Endothelial cell of umbilical vein (primary cell): Measurements from ENCODE around the gene SLC16A4. TPM values are rescaled to one million over a fixed set of nuclear protein-coding genes. Genes with fewer than 3 reads are reported as not detected.

ENCODE experiments used
- BruUV-seq: library from RNA; stranded (reverse); fragments of 400-500 nt; replicated peaks from 2 replicates; lab custom pipeline; 2021; lab: Mats Ljungman, UMichigan
- CTCF ChIA-PET: fragments of 300-600, 350-600 bp; sonication (Branson Sonifier 250); formaldehyde crosslinking; loops from one replicate; lab custom pipeline; 2021; ENCODE audit warnings: antibody characterized with exemption, inconsistent platforms; lab: Charles Lee
- POLR2A ChIA-PET: fragments of 300-600, 350-600 bp; sonication (Branson Sonifier 250); formaldehyde crosslinking; loops from one replicate; lab custom pipeline; 2021; ENCODE audit warnings: antibody characterized with exemption, inconsistent platforms; lab: Charles Lee
- DNase-seq: peaks from one replicate; pipeline ENCODE4 v3.0.0-alpha.2; 2011; ENCODE audit warnings: low read depth, low spot score
- FAIRE-seq: peaks from 2 replicates; lab custom pipeline; 2011; peaks lifted over from hg19 to GRCh38; lab: Jason Lieb, UNC
- H2AFZ ChIP-seq: 2 replicates; pipeline ENCODE4 v1.6.0; 2012; ENCODE audit warnings: low read depth, low read length, control low read depth, inconsistent platforms
- H3K27ac ChIP-seq: 2 replicates; pipeline ENCODE4 v1.5.1; 2011; ENCODE audit warnings: low read depth, mild to moderate bottlenecking, control low read depth, low read length, moderate library complexity; ENCODE audit not compliant: insufficient read depth
- H3K27me3 ChIP-seq, 2 experiments: 2 replicates each; pipeline versions ENCODE4 v1.6.0 to v1.6.1; 2011; ENCODE audit warnings: low read length in 2 of 2, mixed read lengths in 1 of 2; ENCODE audit not compliant: control insufficient read depth in 2 of 2, insufficient read depth in 2 of 2
- H3K36me3 ChIP-seq, 2 experiments: 2 replicates in 1 of 2; 3 replicates in 1 of 2; pipeline ENCODE4 v1.5.1; 2011; ENCODE audit warnings: low read length in 2 of 2, mild to moderate bottlenecking in 1 of 2, moderate library complexity in 1 of 2; ENCODE audit not compliant: control insufficient read depth in 2 of 2, insufficient read depth in 2 of 2; ENCODE audit errors: extremely low read depth in 1 of 2
- H3K4me1 ChIP-seq: 3 replicates; pipeline ENCODE4 v1.5.1; 2011; ENCODE audit warnings: mild to moderate bottlenecking, low read length; ENCODE audit not compliant: control insufficient read depth, insufficient read depth; ENCODE audit errors: extremely low read depth
- H3K4me2 ChIP-seq: 2 replicates; pipeline ENCODE4 v1.6.1; 2011; ENCODE audit warnings: low read length, control low read depth, mixed read lengths; ENCODE audit not compliant: insufficient read depth
- H3K4me3 ChIP-seq, 3 experiments: fragments of 200-600 bp in 1 of 3; sonication (generic), shearing (Covaris generic) in 1 of 3; replicated peaks in 1 of 3; 2 replicates each; pipeline ENCODE4 v1.5.1; 2011 to 2016; ENCODE audit warnings: control low read depth in 3 of 3, low read length in 3 of 3, mild to moderate bottlenecking in 2 of 3, inconsistent platforms in 1 of 3, low read depth in 1 of 3, moderate library complexity in 1 of 3; ENCODE audit not compliant: insufficient read depth in 1 of 3
- H3K79me2 ChIP-seq: 2 replicates; pipeline ENCODE4 v1.6.0; 2012; ENCODE audit warnings: low read length, inconsistent platforms; ENCODE audit not compliant: control insufficient read depth, insufficient read depth
- H3K9ac ChIP-seq: replicated peaks from 2 replicates; pipeline ENCODE3; 2011; ENCODE audit warnings: low read length, control low read depth; ENCODE audit not compliant: insufficient read depth; ENCODE audit errors: extremely low read depth
- H3K9me1 ChIP-seq: replicated peaks from 3 replicates; pipeline ENCODE4 v1.6.0; 2011; ENCODE audit warnings: mild to moderate bottlenecking, low read length; ENCODE audit not compliant: control insufficient read depth, insufficient read depth; ENCODE audit errors: extremely low read depth
- H3K9me3 ChIP-seq: replicated peaks from 2 replicates; pipeline ENCODE4 v1.5.1; 2012; ENCODE audit warnings: low read length, inconsistent platforms; ENCODE audit not compliant: control insufficient read depth, insufficient read depth
- H4K20me1 ChIP-seq: replicated peaks from 2 replicates; pipeline ENCODE3; 2011; ENCODE audit warnings: mild to moderate bottlenecking, low read length; ENCODE audit not compliant: control insufficient read depth, insufficient read depth; ENCODE audit errors: extremely low read depth
- EZH2 ChIP-seq: IDR thresholded peaks from 2 replicates; pipeline ENCODE4 v1.6.1; 2012; ENCODE audit warnings: borderline replicate concordance, low read depth, mild to moderate bottlenecking, moderate library complexity, low read length, inconsistent platforms; ENCODE audit not compliant: severe bottlenecking
- FOS ChIP-seq: IDR thresholded peaks from 2 replicates; pipeline ENCODE4 v1.6.1; 2011; ENCODE audit warnings: mild to moderate bottlenecking, low read length, moderate library complexity, borderline replicate concordance; ENCODE audit not compliant: insufficient read depth
- GATA2 ChIP-seq: IDR thresholded peaks from 2 replicates; pipeline ENCODE4 v1.7.0; 2011; ENCODE audit warnings: low read depth, mild to moderate bottlenecking, moderate library complexity, mixed read lengths, low read length; ENCODE audit not compliant: insufficient read length, insufficient read depth
- JUN ChIP-seq: IDR thresholded peaks from 2 replicates; pipeline ENCODE4 v1.6.1; 2011; ENCODE audit warnings: borderline replicate concordance, low read depth; ENCODE audit not compliant: insufficient read length, insufficient read depth
- MYC ChIP-seq: IDR thresholded peaks from one replicate; pipeline ENCODE4 v1.6.1; 2011; ENCODE audit warnings: mild to moderate bottlenecking, low read depth, low read length
- POLR2A ChIP-seq: IDR thresholded peaks from 2 replicates; pipeline ENCODE4 v1.6.1; 2012; ENCODE audit warnings: low read depth, mild to moderate bottlenecking, control low read depth, low read length
- POLR2AphosphoS5 ChIP-seq: IDR thresholded peaks from 2 replicates; pipeline ENCODE4 v1.6.1; 2012; ENCODE audit warnings: low read depth, mild to moderate bottlenecking, control low read depth, low read length, moderate library complexity; ENCODE audit not compliant: insufficient read depth
- dilution Hi-C: fragments of 300-500 bp; cut with MboI; formaldehyde crosslinking; loops from one replicate; pipeline ENCODE4 v1.15.0; 2019; ENCODE audit warnings: low sequenced_read_pairs; ENCODE audit not compliant: extremely low pct_ligation_motif_present
- intact Hi-C: fragments of 100-400 bp; cut with micrococcal nuclease; formaldehyde crosslinking; loops from one replicate; pipeline ENCODE4 v1.10.0; 2022
- polyA plus RNA-seq, 4 experiments: library from polyadenylated mRNA; depleted of rRNA in 3 of 4; stranded (reverse) in 3 of 4; unstranded in 1 of 4; fragments of >200 nt; gene quantifications; 2 replicates each; pipeline versions ENCODE4 v1.2.1 to v1.2.3, GENCODE V29; 2011 to 2012; ENCODE audit warnings: missing spikeins in 1 of 4
- total RNA-seq: library from RNA; stranded (reverse); gene quantifications from 2 replicates; pipeline ENCODE4 v1.2.3, GENCODE V29; 2021
- TF ChIP-seq, protein P1 (sequence below), 2 donors: IDR thresholded peaks; 1 replicate in 1 of 2; 2 replicates in 1 of 2; pipeline ENCODE4 v1.5.1; 2011; ENCODE audit warnings: low read length in 2 of 2, mild to moderate bottlenecking in 2 of 2, moderate library complexity in 2 of 2, control low read depth in 1 of 2, inconsistent platforms in 1 of 2, low read depth in 1 of 2; ENCODE audit not compliant: insufficient read depth in 1 of 2; ENCODE audit errors: extremely low read depth in 1 of 2
- TF ChIP-seq, protein P2 (sequence below): IDR thresholded peaks from 2 replicates; pipeline ENCODE4 v1.6.1; 2011; ENCODE audit not compliant: insufficient read depth, insufficient read length

SLC16A4 gene
- total and polyA plus RNA-seq, 2 donors (not counting 3 experiments of a cell fraction or from before 2014, with no cell fraction given) = 2.8 to 7.2 TPM

DNA sequence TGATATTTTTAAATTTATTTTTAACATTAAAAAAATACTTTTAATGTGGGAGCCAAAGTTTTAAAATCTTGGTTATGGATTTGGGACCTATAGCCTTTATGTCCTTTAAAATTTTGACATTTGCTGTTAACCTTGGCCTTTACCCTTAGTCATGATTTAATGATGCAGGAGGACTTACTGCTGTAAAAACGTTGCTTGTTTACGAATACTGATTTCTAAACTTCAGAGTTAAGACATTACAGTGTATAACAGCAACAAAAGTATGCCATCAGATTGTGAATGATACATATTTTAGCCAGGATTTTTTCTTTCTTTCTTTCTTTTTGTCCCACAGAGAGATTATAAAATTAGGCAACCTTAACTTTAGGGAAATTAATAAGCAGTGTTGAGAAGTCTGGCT lies 42.8 kb downstream of the SLC16A4 start:
- Histone ChIP-seq H3K9ac (no peak overlapping the region), H3K27me3 (no peaks in the 10 kb centered on the region), H4K20me1 (peaks cover 7% of the 10 kb centered on the region), H2AFZ (no peak overlapping the region), H3K4me1 (peaks cover 6% of the 10 kb centered on the region), H3K27ac (no peak overlapping the region), H3K79me2 (peaks cover 95% of the 10 kb centered on the region), H3K9me3 (no peaks in the 10 kb centered on the region), H3K9me1 (peaks cover under 1% of the 10 kb centered on the region), H3K4me2 (peak overlapping the region; percentile 60), H3K4me3 (no peak overlapping the region), H3K36me3 (peaks cover 3 to 8% of the 10 kb centered on the region in 2 experiments)
- intact Hi-C loops = loop anchor here (5.0 kb wide), 1 partner anchor 39 kb away; no protein-coding TSS in a partner anchor
- no peak for DNase-seq
- FAIRE-seq = no peak
- TF ChIP-seq, protein P1, sequence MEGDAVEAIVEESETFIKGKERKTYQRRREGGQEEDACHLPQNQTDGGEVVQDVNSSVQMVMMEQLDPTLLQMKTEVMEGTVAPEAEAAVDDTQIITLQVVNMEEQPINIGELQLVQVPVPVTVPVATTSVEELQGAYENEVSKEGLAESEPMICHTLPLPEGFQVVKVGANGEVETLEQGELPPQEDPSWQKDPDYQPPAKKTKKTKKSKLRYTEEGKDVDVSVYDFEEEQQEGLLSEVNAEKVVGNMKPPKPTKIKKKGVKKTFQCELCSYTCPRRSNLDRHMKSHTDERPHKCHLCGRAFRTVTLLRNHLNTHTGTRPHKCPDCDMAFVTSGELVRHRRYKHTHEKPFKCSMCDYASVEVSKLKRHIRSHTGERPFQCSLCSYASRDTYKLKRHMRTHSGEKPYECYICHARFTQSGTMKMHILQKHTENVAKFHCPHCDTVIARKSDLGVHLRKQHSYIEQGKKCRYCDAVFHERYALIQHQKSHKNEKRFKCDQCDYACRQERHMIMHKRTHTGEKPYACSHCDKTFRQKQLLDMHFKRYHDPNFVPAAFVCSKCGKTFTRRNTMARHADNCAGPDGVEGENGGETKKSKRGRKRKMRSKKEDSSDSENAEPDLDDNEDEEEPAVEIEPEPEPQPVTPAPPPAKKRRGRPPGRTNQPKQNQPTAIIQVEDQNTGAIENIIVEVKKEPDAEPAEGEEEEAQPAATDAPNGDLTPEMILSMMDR (IDR thresholded peaks at IDR 0.05; ENCODE audit: extremely low read depth in 1 of 2, insufficient read depth in 1 of 2, low read depth in 1 of 2, low read length in 2 of 2) = no peak
- TF ChIP-seq POLR2AphosphoS5 (no peak), POLR2A (no peak), MYC (no peak), GATA2 (no peak), EZH2 (no peak), JUN (no peak), FOS (no peak)
- TF ChIP-seq, protein P2, sequence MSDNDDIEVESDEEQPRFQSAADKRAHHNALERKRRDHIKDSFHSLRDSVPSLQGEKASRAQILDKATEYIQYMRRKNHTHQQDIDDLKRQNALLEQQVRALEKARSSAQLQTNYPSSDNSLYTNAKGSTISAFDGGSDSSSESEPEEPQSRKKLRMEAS = no peak
- POLR2A ChIA-PET = interaction anchor here (1.5 kb wide), 1 partner anchor 9 kb away, joined by 5 read pairs; the partner anchor contains the start of gene RBM15
- no TSS peak for BruUV-seq
- dilution Hi-C loops = no loop called here
- CTCF ChIA-PET = interaction anchor here (0.7 to 3.5 kb wide), 5 partner anchors 10 to 140 kb away, joined by 3 to 13 read pairs (median 7); partner anchors contain the start of gene RBM15
